Trophoblast cell (in vitro differentiated cells and primary cell): ENCODE results near the gene ROBO1.

Source experiments
- DNase-seq, 2 donors: peaks; one replicate each; pipeline ENCODE4 v3.0.0-alpha.2; 2016
- H2AFZ ChIP-seq: 2 replicates; pipeline ENCODE4 v1.6.1; 2013; ENCODE audit warnings: low read length, moderate library complexity, mild to moderate bottlenecking; ENCODE audit not compliant: insufficient read depth, poor library complexity
- H2AK5ac ChIP-seq: 2 replicates; pipeline ENCODE4 v1.6.1; 2013; ENCODE audit warnings: mild to moderate bottlenecking, low read length
- H2BK120ac ChIP-seq: 2 replicates; pipeline ENCODE4 v1.6.1; 2013; ENCODE audit warnings: low read length, mild to moderate bottlenecking, moderate library complexity; ENCODE audit not compliant: insufficient read depth, poor library complexity
- H2BK12ac ChIP-seq: 2 replicates; pipeline ENCODE4 v1.6.1; 2013; ENCODE audit warnings: mild to moderate bottlenecking, low read length, moderate library complexity
- H2BK5ac ChIP-seq: 2 replicates; pipeline ENCODE4 v1.6.1; 2013; ENCODE audit warnings: low read length, low read depth, moderate library complexity, mild to moderate bottlenecking; ENCODE audit not compliant: poor library complexity
- H3K14ac ChIP-seq: 2 replicates; pipeline ENCODE4 v1.6.1; 2013; ENCODE audit warnings: mild to moderate bottlenecking, low read length
- H3K18ac ChIP-seq: 2 replicates; pipeline ENCODE4 v1.6.1; 2013; ENCODE audit warnings: mild to moderate bottlenecking, low read length
- H3K23ac ChIP-seq: 2 replicates; pipeline ENCODE4 v1.6.1; 2013; ENCODE audit warnings: low read length
- H3K27ac ChIP-seq: 2 replicates; pipeline ENCODE4 v1.5.1; 2013; ENCODE audit warnings: low read depth, mild to moderate bottlenecking, inconsistent platforms, low read length, moderate library complexity
- H3K27me3 ChIP-seq: 2 replicates; pipeline ENCODE4 v1.6.1; 2013; ENCODE audit warnings: inconsistent platforms, mild to moderate bottlenecking, low read length, moderate library complexity; ENCODE audit not compliant: insufficient read depth
- H3K36me3 ChIP-seq, 2 experiments: 1 replicate in 1 of 2; 2 replicates in 1 of 2; pipeline ENCODE4 v1.6.1; 2013; ENCODE audit warnings: low read length in 2 of 2, mild to moderate bottlenecking in 2 of 2, moderate library complexity in 1 of 2; ENCODE audit not compliant: insufficient read depth in 2 of 2, control insufficient read depth in 1 of 2
- H3K4ac ChIP-seq: 2 replicates; pipeline ENCODE4 v1.6.1; 2013; ENCODE audit warnings: low read depth, mild to moderate bottlenecking, low read length, moderate library complexity
- H3K4me1 ChIP-seq, 2 experiments: 1 replicate in 1 of 2; 2 replicates in 1 of 2; pipeline ENCODE4 v1.6.1; 2013; ENCODE audit warnings: low read length in 2 of 2, mild to moderate bottlenecking in 2 of 2, moderate library complexity in 1 of 2; ENCODE audit not compliant: insufficient read depth in 2 of 2, control insufficient read depth in 1 of 2
- H3K4me2 ChIP-seq: 2 replicates; pipeline ENCODE4 v1.6.1; 2013; ENCODE audit warnings: inconsistent platforms, mild to moderate bottlenecking, low read length, moderate library complexity
- H3K4me3 ChIP-seq: 2 replicates; pipeline ENCODE4 v1.5.1; 2013; ENCODE audit warnings: mild to moderate bottlenecking, low read depth, low read length, inconsistent platforms
- H3K79me1 ChIP-seq: one replicate; pipeline ENCODE4 v1.6.1; 2013; ENCODE audit warnings: low read length
- H3K79me2 ChIP-seq: 2 replicates; pipeline ENCODE4 v1.6.1; 2013; ENCODE audit warnings: low read length, mild to moderate bottlenecking; ENCODE audit not compliant: control insufficient read depth, insufficient read depth, poor library complexity
- H3K9ac ChIP-seq: 2 replicates; pipeline ENCODE4 v1.6.1; 2013; ENCODE audit warnings: mild to moderate bottlenecking, low read length
- H3K9me3 ChIP-seq: 2 replicates; pipeline ENCODE4 v1.6.1; 2013; ENCODE audit warnings: low read depth, mild to moderate bottlenecking, control low read depth, inconsistent platforms, low read length; ENCODE audit not compliant: insufficient read depth
- H4K12ac ChIP-seq: 2 replicates; pipeline ENCODE4 v1.6.1; 2013; ENCODE audit warnings: low read depth, mild to moderate bottlenecking, low read length, moderate library complexity
- H4K8ac ChIP-seq: 2 replicates; pipeline ENCODE4 v1.6.1; 2013; ENCODE audit warnings: low read depth, mild to moderate bottlenecking, low read length, moderate library complexity
- H4K91ac ChIP-seq: one replicate; pipeline ENCODE4 v1.6.1; 2013; ENCODE audit warnings: low read depth, mild to moderate bottlenecking, low read length, moderate library complexity
- WGBS: extraction: QIAGEN DNeasy Blood & Tissue Kit; methylation state at CpG from one replicate; pipeline ENCODE4 v1.1.7; 2013; ENCODE audit warnings: missing lambda C conversion rate; ENCODE audit not compliant: insufficient read length, insufficient coverage; ENCODE audit errors: extremely low coverage; 5-methylcytosine and 5-hydroxymethylcytosine counted together

The ROBO1 gene

DNA sequence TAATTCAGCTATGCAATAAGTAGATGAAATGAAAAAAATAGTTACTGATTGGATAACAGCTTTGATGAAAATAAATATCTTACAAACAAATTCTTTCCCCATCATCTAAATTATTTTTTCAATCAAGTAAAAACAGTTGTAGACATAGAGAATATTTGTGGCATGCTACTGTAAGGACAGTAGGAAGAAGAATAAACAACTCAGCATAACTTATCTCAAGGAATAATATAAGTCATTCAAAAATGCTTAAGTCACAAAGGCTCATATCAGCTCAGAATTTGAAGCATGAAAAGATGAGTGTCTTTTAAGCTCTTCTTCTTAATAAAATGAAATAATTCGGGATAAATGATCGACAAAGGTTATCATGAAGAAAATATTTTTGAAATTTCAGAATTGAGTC, 1029.0 kb downstream of the ROBO1 start:
- no peak overlapping the region for H3K14ac ChIP-seq

GRCh38 chr3:78737988-78738387, 1029.8 kb downstream of the ROBO1 start:
- H3K4me2 ChIP-seq, result no peak overlapping the region
- H4K91ac ChIP-seq, result no peak overlapping the region
- no peak for DNase-seq
- no peak overlapping the region for H2AFZ ChIP-seq
- H3K4ac ChIP-seq, result no peak overlapping the region
- peaks cover 0 to 1% of the 10 kb centered on the region in 2 experiments for H3K36me3 ChIP-seq
- WGBS, result no CpG with 5 or more reads among the region's 5 CpGs
- H2AK5ac ChIP-seq, result no peak overlapping the region
- H3K27me3 ChIP-seq, result no peaks in the 10 kb centered on the region
- H3K4me1 ChIP-seq, result no peaks in the 10 kb centered on the region
- H3K23ac ChIP-seq, result no peak overlapping the region
- H3K79me2 ChIP-seq, result no peaks in the 10 kb centered on the region
- no peak overlapping the region for H2BK5ac ChIP-seq
- H3K27ac ChIP-seq, result no peak overlapping the region
- H4K12ac ChIP-seq, result no peak overlapping the region
- H3K4me3 ChIP-seq, result no peak overlapping the region
- H3K9me3 ChIP-seq, result no peaks in the 10 kb centered on the region
- no peaks in the 10 kb centered on the region for H3K79me1 ChIP-seq
- no peak overlapping the region for H3K9ac ChIP-seq
- no peak overlapping the region for H3K18ac ChIP-seq
- no peak overlapping the region for H2BK120ac ChIP-seq
- H3K14ac ChIP-seq, result no peak overlapping the region
- H4K8ac ChIP-seq, result no peak overlapping the region
- H2BK12ac ChIP-seq, result no peak overlapping the region

More for the DNA sequence above, 1029.0 kb downstream of the ROBO1 start:
- Histone ChIP-seq H2BK12ac (no peak overlapping the region), H4K8ac (no peak overlapping the region), H3K4me2 (no peak overlapping the region), H3K4ac (no peak overlapping the region), H3K4me3 (no peak overlapping the region), H3K79me2 (no peaks in the 10 kb centered on the region), H4K91ac (no peak overlapping the region), H2AFZ (no peak overlapping the region), H3K4me1 (no peaks in the 10 kb centered on the region), H3K27me3 (no peaks in the 10 kb centered on the region), H3K18ac (no peak overlapping the region), H3K23ac (no peak overlapping the region), H2BK120ac (no peak overlapping the region), H4K12ac (no peak overlapping the region), H3K9ac (no peak overlapping the region), H2AK5ac (no peak overlapping the region), H3K9me3 (no peaks in the 10 kb centered on the region), H3K79me1 (no peaks in the 10 kb centered on the region), H3K36me3 (peaks cover 0 to 1% of the 10 kb centered on the region in 2 experiments), H2BK5ac (no peak overlapping the region), H3K27ac (no peak overlapping the region)
- DNase-seq, result no peak
- WGBS, result no CpG with 5 or more reads among the region's 2 CpGs

- no peak overlapping the region for H4K91ac ChIP-seq
- no peak overlapping the region for H3K23ac ChIP-seq
- no peaks in the 10 kb centered on the region for H3K4me1 ChIP-seq
- H3K4me2 ChIP-seq, result no peak overlapping the region
- no peak overlapping the region for H3K9ac ChIP-seq
- peaks cover 0 to 1% of the 10 kb centered on the region in 2 experiments for H3K36me3 ChIP-seq
- no peak for DNase-seq
- H2AFZ ChIP-seq, result no peak overlapping the region
- H4K12ac ChIP-seq, result no peak overlapping the region
- H3K27ac ChIP-seq, result no peak overlapping the region
- no CpG with 5 or more reads among the region's 2 CpGs for WGBS
- no peak overlapping the region for H3K4ac ChIP-seq
- no peaks in the 10 kb centered on the region for H3K79me1 ChIP-seq
- H3K9me3 ChIP-seq, result no peaks in the 10 kb centered on the region
- H4K8ac ChIP-seq, result no peak overlapping the region
- no peak overlapping the region for H2BK5ac ChIP-seq
- no peak overlapping the region for H3K18ac ChIP-seq
- no peak overlapping the region for H3K4me3 ChIP-seq
- H2BK12ac ChIP-seq, result no peak overlapping the region
- H2AK5ac ChIP-seq, result no peak overlapping the region
- H3K27me3 ChIP-seq, result no peaks in the 10 kb centered on the region
- H3K14ac ChIP-seq, result no peak overlapping the region
- no peaks in the 10 kb centered on the region for H3K79me2 ChIP-seq
- H2BK120ac ChIP-seq, result no peak overlapping the region
Measured at GRCh38 chr3:78736863-78737262, 1030.9 kb downstream of the ROBO1 start.

GRCh38 chr3:78734048-78734637, 1033.7 kb downstream of the ROBO1 start:
- Histone ChIP-seq H4K8ac (no peak overlapping the region), H3K4me2 (no peak overlapping the region), H3K9me3 (no peaks in the 10 kb centered on the region), H3K9ac (no peak overlapping the region), H2AK5ac (no peak overlapping the region), H2BK12ac (no peak overlapping the region), H3K27me3 (no peaks in the 10 kb centered on the region), H4K12ac (no peak overlapping the region), H3K18ac (no peak overlapping the region), H2BK5ac (no peak overlapping the region), H3K79me2 (no peaks in the 10 kb centered on the region), H2AFZ (no peak overlapping the region), H3K4ac (no peak overlapping the region), H3K23ac (no peak overlapping the region), H3K27ac (no peak overlapping the region), H3K36me3 (peaks cover 0 to 1% of the 10 kb centered on the region in 2 experiments), H4K91ac (no peak overlapping the region), H3K79me1 (no peaks in the 10 kb centered on the region), H2BK120ac (no peak overlapping the region), H3K14ac (no peak overlapping the region), H3K4me1 (no peaks in the 10 kb centered on the region), H3K4me3 (no peak overlapping the region)
- DNase-seq, result no peak
- no CpG with 5 or more reads among the region's 3 CpGs for WGBS
